WTC11 (cell line): ENCODE data around the gene FGF5.

Experiments used
- FOXK1 ChIP-seq: sonication (generic); formaldehyde crosslinking; IDR thresholded peaks from 2 replicates; pipeline ENCODE4 v1.8.0; 2022; ENCODE audit warnings: mild to moderate bottlenecking, moderate library complexity, missing genetic modification reagents
- GABPB1 ChIP-seq: sonication (generic); formaldehyde crosslinking; IDR thresholded peaks from 2 replicates; pipeline ENCODE4 v1.8.1; 2023; ENCODE audit warnings: mild to moderate bottlenecking, missing genetic modification reagents
- MXD4 ChIP-seq: fragments of 250-450 bp; sonication (Bioruptor Pico); IDR thresholded peaks from 2 replicates; pipeline ENCODE4 v1.8.0; 2021; ENCODE audit warnings: mild to moderate bottlenecking, moderate library complexity, borderline replicate concordance
- RORB ChIP-seq: fragments of 250-450 bp; sonication (Bioruptor Pico); IDR thresholded peaks from 2 replicates; pipeline ENCODE4 v1.9.0; 2021; ENCODE audit warnings: mild to moderate bottlenecking
- SMAD4 ChIP-seq: sonication (generic); formaldehyde crosslinking; IDR thresholded peaks from 2 replicates; pipeline ENCODE4 v1.8.0; 2022; ENCODE audit warnings: mild to moderate bottlenecking, missing genetic modification reagents
- SP1 ChIP-seq: sonication (generic); formaldehyde crosslinking; conservative IDR thresholded peaks from 2 replicates; pipeline ENCODE4 v1.8.1; 2022; ENCODE audit warnings: missing genetic modification reagents
- TF ChIP-seq, protein P1 (sequence below): fragments of 200-600 bp; IDR thresholded peaks from 2 replicates; pipeline ENCODE4 v1.8.0; 2022; ENCODE audit warnings: antibody characterized with exemption
- TF ChIP-seq, protein P2 (sequence below): sonication (generic); formaldehyde crosslinking; IDR thresholded peaks from 2 replicates; pipeline ENCODE4 v1.8.1; 2023; ENCODE audit warnings: mild to moderate bottlenecking, missing genetic modification reagents
- TF ChIP-seq, protein P3 (sequence below): sonication (generic); formaldehyde crosslinking; IDR thresholded peaks from 2 replicates; pipeline ENCODE4 v1.8.1; 2023; ENCODE audit warnings: mild to moderate bottlenecking, moderate library complexity, missing genetic modification reagents
- TF ChIP-seq, protein P4 (sequence below): sonication (generic); formaldehyde crosslinking; conservative IDR thresholded peaks from 2 replicates; pipeline ENCODE4 v1.8.1; 2022; ENCODE audit warnings: mild to moderate bottlenecking, missing genetic modification reagents
- TF ChIP-seq, protein P5 (sequence below): sonication (generic); formaldehyde crosslinking; IDR thresholded peaks from 2 replicates; pipeline ENCODE4 v1.8.0; 2023; ENCODE audit warnings: missing genetic modification reagents, mild to moderate bottlenecking, borderline replicate concordance
- TF ChIP-seq, protein P6 (sequence below): fragments of 250-450 bp; sonication (Bioruptor Pico); IDR thresholded peaks from 2 replicates; pipeline ENCODE4 v2.1.2; 2022; ENCODE audit warnings: mild to moderate bottlenecking, moderate library complexity
- TF ChIP-seq, protein P7 (sequence below): sonication (generic); formaldehyde crosslinking; IDR thresholded peaks from 2 replicates; pipeline ENCODE4 v1.8.0; 2022; ENCODE audit warnings: missing genetic modification reagents
- TF ChIP-seq, protein P8 (sequence below): sonication (generic); formaldehyde crosslinking; IDR thresholded peaks from 2 replicates; pipeline ENCODE4 v1.8.1; 2022; ENCODE audit warnings: low read depth, missing genetic modification reagents, borderline replicate concordance

DNA sequence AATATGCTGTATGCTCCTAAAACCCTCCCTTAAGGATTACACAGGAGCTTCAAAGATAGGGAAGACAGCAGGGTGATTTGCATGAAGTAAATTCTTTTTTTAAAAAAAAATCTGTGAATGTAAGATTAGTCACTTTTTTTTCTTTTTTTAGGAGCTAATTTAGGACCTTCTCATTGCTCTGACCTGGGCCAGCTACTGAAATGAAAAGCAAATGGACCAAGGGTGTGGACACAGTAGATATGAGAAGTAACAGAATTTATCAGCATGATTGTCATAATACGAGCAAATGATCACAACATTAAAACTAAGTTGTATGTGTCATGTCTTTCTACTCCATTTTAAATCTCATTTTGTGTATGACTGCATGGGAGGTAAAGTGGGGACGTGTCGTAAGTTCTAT is 6.6 kb upstream of the FGF5 start:
- TF ChIP-seq, protein P1, sequence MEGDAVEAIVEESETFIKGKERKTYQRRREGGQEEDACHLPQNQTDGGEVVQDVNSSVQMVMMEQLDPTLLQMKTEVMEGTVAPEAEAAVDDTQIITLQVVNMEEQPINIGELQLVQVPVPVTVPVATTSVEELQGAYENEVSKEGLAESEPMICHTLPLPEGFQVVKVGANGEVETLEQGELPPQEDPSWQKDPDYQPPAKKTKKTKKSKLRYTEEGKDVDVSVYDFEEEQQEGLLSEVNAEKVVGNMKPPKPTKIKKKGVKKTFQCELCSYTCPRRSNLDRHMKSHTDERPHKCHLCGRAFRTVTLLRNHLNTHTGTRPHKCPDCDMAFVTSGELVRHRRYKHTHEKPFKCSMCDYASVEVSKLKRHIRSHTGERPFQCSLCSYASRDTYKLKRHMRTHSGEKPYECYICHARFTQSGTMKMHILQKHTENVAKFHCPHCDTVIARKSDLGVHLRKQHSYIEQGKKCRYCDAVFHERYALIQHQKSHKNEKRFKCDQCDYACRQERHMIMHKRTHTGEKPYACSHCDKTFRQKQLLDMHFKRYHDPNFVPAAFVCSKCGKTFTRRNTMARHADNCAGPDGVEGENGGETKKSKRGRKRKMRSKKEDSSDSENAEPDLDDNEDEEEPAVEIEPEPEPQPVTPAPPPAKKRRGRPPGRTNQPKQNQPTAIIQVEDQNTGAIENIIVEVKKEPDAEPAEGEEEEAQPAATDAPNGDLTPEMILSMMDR, result no peak
- TF ChIP-seq GABPB1 (CRISPR knock-in tag), result no peak
- TF ChIP-seq FOXK1, result no peak
- TF ChIP-seq SMAD4 (CRISPR knock-in tag), result no peak
- TF ChIP-seq, protein P2, sequence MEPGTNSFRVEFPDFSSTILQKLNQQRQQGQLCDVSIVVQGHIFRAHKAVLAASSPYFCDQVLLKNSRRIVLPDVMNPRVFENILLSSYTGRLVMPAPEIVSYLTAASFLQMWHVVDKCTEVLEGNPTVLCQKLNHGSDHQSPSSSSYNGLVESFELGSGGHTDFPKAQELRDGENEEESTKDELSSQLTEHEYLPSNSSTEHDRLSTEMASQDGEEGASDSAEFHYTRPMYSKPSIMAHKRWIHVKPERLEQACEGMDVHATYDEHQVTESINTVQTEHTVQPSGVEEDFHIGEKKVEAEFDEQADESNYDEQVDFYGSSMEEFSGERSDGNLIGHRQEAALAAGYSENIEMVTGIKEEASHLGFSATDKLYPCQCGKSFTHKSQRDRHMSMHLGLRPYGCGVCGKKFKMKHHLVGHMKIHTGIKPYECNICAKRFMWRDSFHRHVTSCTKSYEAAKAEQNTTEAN (CRISPR knock-in tag), result no peak
- TF ChIP-seq, protein P3, sequence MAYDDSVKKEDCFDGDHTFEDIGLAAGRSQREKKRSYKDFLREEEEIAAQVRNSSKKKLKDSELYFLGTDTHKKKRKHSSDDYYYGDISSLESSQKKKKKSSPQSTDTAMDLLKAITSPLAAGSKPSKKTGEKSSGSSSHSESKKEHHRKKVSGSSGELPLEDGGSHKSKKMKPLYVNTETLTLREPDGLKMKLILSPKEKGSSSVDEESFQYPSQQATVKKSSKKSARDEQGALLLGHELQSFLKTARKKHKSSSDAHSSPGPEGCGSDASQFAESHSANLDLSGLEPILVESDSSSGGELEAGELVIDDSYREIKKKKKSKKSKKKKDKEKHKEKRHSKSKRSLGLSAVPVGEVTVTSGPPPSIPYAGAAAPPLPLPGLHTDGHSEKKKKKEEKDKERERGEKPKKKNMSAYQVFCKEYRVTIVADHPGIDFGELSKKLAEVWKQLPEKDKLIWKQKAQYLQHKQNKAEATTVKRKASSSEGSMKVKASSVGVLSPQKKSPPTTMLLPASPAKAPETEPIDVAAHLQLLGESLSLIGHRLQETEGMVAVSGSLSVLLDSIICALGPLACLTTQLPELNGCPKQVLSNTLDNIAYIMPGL (CRISPR knock-in tag), result no peak
- TF ChIP-seq, protein P4, sequence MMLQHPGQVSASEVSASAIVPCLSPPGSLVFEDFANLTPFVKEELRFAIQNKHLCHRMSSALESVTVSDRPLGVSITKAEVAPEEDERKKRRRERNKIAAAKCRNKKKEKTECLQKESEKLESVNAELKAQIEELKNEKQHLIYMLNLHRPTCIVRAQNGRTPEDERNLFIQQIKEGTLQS (CRISPR knock-in tag), result no peak
- no peak for TF ChIP-seq RORB
- TF ChIP-seq, protein P5, sequence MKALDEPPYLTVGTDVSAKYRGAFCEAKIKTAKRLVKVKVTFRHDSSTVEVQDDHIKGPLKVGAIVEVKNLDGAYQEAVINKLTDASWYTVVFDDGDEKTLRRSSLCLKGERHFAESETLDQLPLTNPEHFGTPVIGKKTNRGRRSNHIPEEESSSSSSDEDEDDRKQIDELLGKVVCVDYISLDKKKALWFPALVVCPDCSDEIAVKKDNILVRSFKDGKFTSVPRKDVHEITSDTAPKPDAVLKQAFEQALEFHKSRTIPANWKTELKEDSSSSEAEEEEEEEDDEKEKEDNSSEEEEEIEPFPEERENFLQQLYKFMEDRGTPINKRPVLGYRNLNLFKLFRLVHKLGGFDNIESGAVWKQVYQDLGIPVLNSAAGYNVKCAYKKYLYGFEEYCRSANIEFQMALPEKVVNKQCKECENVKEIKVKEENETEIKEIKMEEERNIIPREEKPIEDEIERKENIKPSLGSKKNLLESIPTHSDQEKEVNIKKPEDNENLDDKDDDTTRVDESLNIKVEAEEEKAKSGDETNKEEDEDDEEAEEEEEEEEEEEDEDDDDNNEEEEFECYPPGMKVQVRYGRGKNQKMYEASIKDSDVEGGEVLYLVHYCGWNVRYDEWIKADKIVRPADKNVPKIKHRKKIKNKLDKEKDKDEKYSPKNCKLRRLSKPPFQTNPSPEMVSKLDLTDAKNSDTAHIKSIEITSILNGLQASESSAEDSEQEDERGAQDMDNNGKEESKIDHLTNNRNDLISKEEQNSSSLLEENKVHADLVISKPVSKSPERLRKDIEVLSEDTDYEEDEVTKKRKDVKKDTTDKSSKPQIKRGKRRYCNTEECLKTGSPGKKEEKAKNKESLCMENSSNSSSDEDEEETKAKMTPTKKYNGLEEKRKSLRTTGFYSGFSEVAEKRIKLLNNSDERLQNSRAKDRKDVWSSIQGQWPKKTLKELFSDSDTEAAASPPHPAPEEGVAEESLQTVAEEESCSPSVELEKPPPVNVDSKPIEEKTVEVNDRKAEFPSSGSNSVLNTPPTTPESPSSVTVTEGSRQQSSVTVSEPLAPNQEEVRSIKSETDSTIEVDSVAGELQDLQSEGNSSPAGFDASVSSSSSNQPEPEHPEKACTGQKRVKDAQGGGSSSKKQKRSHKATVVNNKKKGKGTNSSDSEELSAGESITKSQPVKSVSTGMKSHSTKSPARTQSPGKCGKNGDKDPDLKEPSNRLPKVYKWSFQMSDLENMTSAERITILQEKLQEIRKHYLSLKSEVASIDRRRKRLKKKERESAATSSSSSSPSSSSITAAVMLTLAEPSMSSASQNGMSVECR (CRISPR knock-in tag), result no peak
- TF ChIP-seq, protein P6, sequence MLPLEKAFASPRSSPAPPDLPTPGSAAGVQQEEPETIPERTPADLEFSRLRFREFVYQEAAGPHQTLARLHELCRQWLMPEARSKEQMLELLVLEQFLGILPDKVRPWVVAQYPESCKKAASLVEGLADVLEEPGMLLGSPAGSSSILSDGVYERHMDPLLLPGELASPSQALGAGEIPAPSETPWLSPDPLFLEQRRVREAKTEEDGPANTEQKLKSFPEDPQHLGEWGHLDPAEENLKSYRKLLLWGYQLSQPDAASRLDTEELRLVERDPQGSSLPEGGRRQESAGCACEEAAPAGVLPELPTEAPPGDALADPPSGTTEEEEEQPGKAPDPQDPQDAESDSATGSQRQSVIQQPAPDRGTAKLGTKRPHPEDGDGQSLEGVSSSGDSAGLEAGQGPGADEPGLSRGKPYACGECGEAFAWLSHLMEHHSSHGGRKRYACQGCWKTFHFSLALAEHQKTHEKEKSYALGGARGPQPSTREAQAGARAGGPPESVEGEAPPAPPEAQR, result no peak
- TF ChIP-seq, protein P7, sequence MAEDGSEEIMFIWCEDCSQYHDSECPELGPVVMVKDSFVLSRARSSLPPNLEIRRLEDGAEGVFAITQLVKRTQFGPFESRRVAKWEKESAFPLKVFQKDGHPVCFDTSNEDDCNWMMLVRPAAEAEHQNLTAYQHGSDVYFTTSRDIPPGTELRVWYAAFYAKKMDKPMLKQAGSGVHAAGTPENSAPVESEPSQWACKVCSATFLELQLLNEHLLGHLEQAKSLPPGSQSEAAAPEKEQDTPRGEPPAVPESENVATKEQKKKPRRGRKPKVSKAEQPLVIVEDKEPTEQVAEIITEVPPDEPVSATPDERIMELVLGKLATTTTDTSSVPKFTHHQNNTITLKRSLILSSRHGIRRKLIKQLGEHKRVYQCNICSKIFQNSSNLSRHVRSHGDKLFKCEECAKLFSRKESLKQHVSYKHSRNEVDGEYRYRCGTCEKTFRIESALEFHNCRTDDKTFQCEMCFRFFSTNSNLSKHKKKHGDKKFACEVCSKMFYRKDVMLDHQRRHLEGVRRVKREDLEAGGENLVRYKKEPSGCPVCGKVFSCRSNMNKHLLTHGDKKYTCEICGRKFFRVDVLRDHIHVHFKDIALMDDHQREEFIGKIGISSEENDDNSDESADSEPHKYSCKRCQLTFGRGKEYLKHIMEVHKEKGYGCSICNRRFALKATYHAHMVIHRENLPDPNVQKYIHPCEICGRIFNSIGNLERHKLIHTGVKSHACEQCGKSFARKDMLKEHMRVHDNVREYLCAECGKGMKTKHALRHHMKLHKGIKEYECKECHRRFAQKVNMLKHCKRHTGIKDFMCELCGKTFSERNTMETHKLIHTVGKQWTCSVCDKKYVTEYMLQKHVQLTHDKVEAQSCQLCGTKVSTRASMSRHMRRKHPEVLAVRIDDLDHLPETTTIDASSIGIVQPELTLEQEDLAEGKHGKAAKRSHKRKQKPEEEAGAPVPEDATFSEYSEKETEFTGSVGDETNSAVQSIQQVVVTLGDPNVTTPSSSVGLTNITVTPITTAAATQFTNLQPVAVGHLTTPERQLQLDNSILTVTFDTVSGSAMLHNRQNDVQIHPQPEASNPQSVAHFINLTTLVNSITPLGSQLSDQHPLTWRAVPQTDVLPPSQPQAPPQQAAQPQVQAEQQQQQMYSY (CRISPR knock-in tag), result no peak
- no peak for TF ChIP-seq MXD4 (CRISPR knock-in tag)
- TF ChIP-seq, protein P8, sequence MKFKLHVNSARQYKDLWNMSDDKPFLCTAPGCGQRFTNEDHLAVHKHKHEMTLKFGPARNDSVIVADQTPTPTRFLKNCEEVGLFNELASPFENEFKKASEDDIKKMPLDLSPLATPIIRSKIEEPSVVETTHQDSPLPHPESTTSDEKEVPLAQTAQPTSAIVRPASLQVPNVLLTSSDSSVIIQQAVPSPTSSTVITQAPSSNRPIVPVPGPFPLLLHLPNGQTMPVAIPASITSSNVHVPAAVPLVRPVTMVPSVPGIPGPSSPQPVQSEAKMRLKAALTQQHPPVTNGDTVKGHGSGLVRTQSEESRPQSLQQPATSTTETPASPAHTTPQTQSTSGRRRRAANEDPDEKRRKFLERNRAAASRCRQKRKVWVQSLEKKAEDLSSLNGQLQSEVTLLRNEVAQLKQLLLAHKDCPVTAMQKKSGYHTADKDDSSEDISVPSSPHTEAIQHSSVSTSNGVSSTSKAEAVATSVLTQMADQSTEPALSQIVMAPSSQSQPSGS (CRISPR knock-in tag), result no peak
- TF ChIP-seq SP1 (CRISPR knock-in tag), result no peak
